K562 (cell line): Measurements from ENCODE around the gene MYCL. TPM values are rescaled to one million over a fixed set of nuclear protein-coding genes. Genes with fewer than 3 reads are reported as not detected.

ENCODE experiments used
- ATAC-seq: fragments of 200-7000 bp; cut with Tn5 transposase; 3 replicates; pipeline ENCODE4 v1.9.1; 2020; ENCODE audit warnings: moderate library complexity
- BruUV-seq: library from RNA; stranded (reverse); fragments of 400-500 nt; replicated peaks from 2 replicates; lab custom pipeline; 2021; lab: Mats Ljungman, UMichigan
- CTCF ChIA-PET: fragments of 300-600 bp; formaldehyde crosslinking; extraction: SDS; loops from one replicate; lab custom pipeline; 2021; ENCODE audit warnings: low intra/inter-chr PET ratio; lab: Yijun Ruan, JAX
- POLR2A ChIA-PET: fragments of 300-600, 350-650 bp; sonication (Branson Sonifier 250); formaldehyde crosslinking; extraction: SDS; loops from one replicate; lab custom pipeline; 2021; ENCODE audit warnings: antibody characterized with exemption, inconsistent platforms; lab: Yijun Ruan, JAX
- DNase-seq, 4 experiments: peaks; one replicate each; pipeline versions ENCODE4 v3.0.0 to v3.0.0-alpha.2; 2011 to 2018; ENCODE audit warnings: low spot score in 3 of 4, mixed read lengths in 3 of 4; ENCODE audit errors: extremely low read depth in 1 of 4
- FAIRE-seq: peaks from 2 replicates; lab custom pipeline; 2011; peaks lifted over from hg19 to GRCh38; lab: Jason Lieb, UNC
- H2AFZ ChIP-seq: 2 replicates; pipeline ENCODE4 v1.6.0; 2011; ENCODE audit warnings: low read depth, low read length, control low read depth, inconsistent platforms
- H3K27ac ChIP-seq: fragments of 200-600 bp; 3 replicates; pipeline ENCODE4 v1.8.0; 2011; ENCODE audit warnings: low read depth, mild to moderate bottlenecking, control low read depth, inconsistent platforms, low read length, moderate library complexity, mixed read lengths; ENCODE audit errors: extremely low read depth
- H3K27me3 ChIP-seq, 2 experiments: fragments of 300-600 bp in 1 of 2; 2 replicates in 1 of 2; 3 replicates in 1 of 2; pipeline versions ENCODE4 v1.6.0 to v1.8.0; 2011; ENCODE audit warnings: inconsistent platforms in 2 of 2, low read length in 2 of 2, mild to moderate bottlenecking in 1 of 2, mixed read lengths in 1 of 2, moderate library complexity in 1 of 2; ENCODE audit not compliant: control insufficient read depth in 2 of 2, insufficient read depth in 2 of 2
- H3K36me3 ChIP-seq: fragments of 300-600 bp; 3 replicates; pipeline ENCODE4 v1.8.0; 2011; ENCODE audit warnings: mild to moderate bottlenecking, low read length, inconsistent platforms; ENCODE audit not compliant: control insufficient read depth, insufficient read depth
- H3K4me1 ChIP-seq, 2 experiments: fragments of 200-600 bp in 1 of 2; replicated peaks in 1 of 2; 2 replicates in 1 of 2; 3 replicates in 1 of 2; pipeline versions ENCODE4 v1.5.1 to v1.8.0; 2011; ENCODE audit warnings: inconsistent platforms in 2 of 2, low read length in 2 of 2, mild to moderate bottlenecking in 1 of 2, mixed read lengths in 1 of 2, moderate library complexity in 1 of 2; ENCODE audit not compliant: control insufficient read depth in 2 of 2, insufficient read depth in 2 of 2
- H3K4me2 ChIP-seq: 2 replicates; pipeline ENCODE4 v1.6.1; 2011; ENCODE audit warnings: low read length, control low read depth, inconsistent platforms, mixed read lengths; ENCODE audit not compliant: insufficient read depth
- H3K4me3 ChIP-seq: fragments of 200-600 bp; sonication (generic), shearing (Covaris generic); 2 replicates; pipeline ENCODE4 v1.5.1; 2016; ENCODE audit warnings: control low read depth, inconsistent platforms
- H3K79me2 ChIP-seq: fragments of 200-600 bp; 3 replicates; pipeline ENCODE4 v1.8.0; 2011; ENCODE audit warnings: low read length, inconsistent platforms; ENCODE audit not compliant: control insufficient read depth, insufficient read depth
- H3K9ac ChIP-seq, 2 experiments: 2 replicates each; pipeline versions ENCODE4 v1.6.0 to v1.6.1; 2011; ENCODE audit warnings: low read depth in 2 of 2, low read length in 2 of 2, control low read depth in 1 of 2, inconsistent platforms in 1 of 2, mild to moderate bottlenecking in 1 of 2, mixed read lengths in 1 of 2; ENCODE audit not compliant: insufficient read depth in 1 of 2
- H3K9me1 ChIP-seq: one replicate; pipeline ENCODE4 v1.6.0; 2011; ENCODE audit warnings: inconsistent platforms, mild to moderate bottlenecking, low read length, moderate library complexity; ENCODE audit not compliant: control insufficient read depth, insufficient read depth
- H3K9me3 ChIP-seq: replicated peaks from 2 replicates; pipeline ENCODE4 v1.5.1; 2011; ENCODE audit warnings: low read depth, low read length, inconsistent platforms; ENCODE audit not compliant: control insufficient read depth, insufficient read depth
- H4K20me1 ChIP-seq: replicated peaks from 2 replicates; pipeline ENCODE4 v1.6.1; 2011; ENCODE audit warnings: low read length, inconsistent platforms, mixed read lengths; ENCODE audit not compliant: control insufficient read depth, insufficient read depth
- KDM4B ChIP-seq, 2 experiments: fragments of 450-650 bp in 1 of 2; sonication (generic) in 1 of 2; IDR thresholded peaks; 2 replicates each; pipeline ENCODE4 v1.6.1; 2016 to 2017; ENCODE audit warnings: borderline replicate concordance in 2 of 2, antibody characterized with exemption in 1 of 2, low read depth in 1 of 2, mild to moderate bottlenecking in 1 of 2
- KLF16 ChIP-seq: IDR thresholded peaks from 2 replicates; pipeline ENCODE4 v1.6.1; 2016; ENCODE audit warnings: antibody characterized with exemption
- NFE2 ChIP-seq: IDR thresholded peaks from 2 replicates; pipeline ENCODE4 v1.6.1; 2014; ENCODE audit warnings: antibody characterized with exemption, low read depth
- PHB2 ChIP-seq: fragments of 450-650 bp; IDR thresholded peaks from 2 replicates; pipeline ENCODE4 v1.6.1; 2017; ENCODE audit warnings: low read depth
- RBM17 ChIP-seq: fragments of 200-400 bp; formaldehyde crosslinking; IDR thresholded peaks from 2 replicates; pipeline ENCODE4 v1.6.1; 2017; ENCODE audit warnings: low read depth, mild to moderate bottlenecking, low read length, borderline replicate concordance
- RFX1 ChIP-seq: fragments of 450-650 bp; IDR thresholded peaks from 2 replicates; pipeline ENCODE4 v1.6.1; 2016; ENCODE audit warnings: mild to moderate bottlenecking, moderate library complexity
- TAF15 ChIP-seq: fragments of 200-400 bp; formaldehyde crosslinking; IDR thresholded peaks from 2 replicates; pipeline ENCODE4 v1.6.1; 2017; ENCODE audit warnings: mild to moderate bottlenecking, low read depth, low read length, moderate library complexity
- ZNF175 ChIP-seq: fragments of 200-800 bp; sonication (Bioruptor generic); IDR thresholded peaks from 2 replicates; pipeline ENCODE4 v1.6.1; 2016; ENCODE audit warnings: low read depth, mild to moderate bottlenecking, missing genetic modification characterization, missing compliant biosample characterization
- ZNF197 ChIP-seq: fragments of 200-800 bp; sonication (Bioruptor generic); IDR thresholded peaks from 2 replicates; pipeline ENCODE4 v1.6.1; 2016; ENCODE audit warnings: low read depth, missing genetic modification characterization, missing compliant biosample characterization
- ZNF3 ChIP-seq: fragments of 250-450 bp; sonication (Bioruptor Pico); IDR thresholded peaks from 2 replicates; pipeline ENCODE4 v1.5.0; 2021; ENCODE audit warnings: mild to moderate bottlenecking, moderate library complexity
- WGBS: fragments of 100-300 bp; shearing (Covaris generic); methylation state at CpG from one replicate; pipeline ENCODE4 v1.1.6; 2016; ENCODE audit warnings: low coverage, mixed read lengths; ENCODE audit not compliant: insufficient coverage; ENCODE audit errors: missing lambda C conversion rate; 5-methylcytosine and 5-hydroxymethylcytosine counted together
- in situ Hi-C: fragments of 300-500 bp; cut with MboI; formaldehyde crosslinking; loops from 4 replicates; pipeline ENCODE4 v1.15.0; 2018; ENCODE audit warnings: inconsistent platforms, mixed read lengths
- intact Hi-C: fragments of 100-400 bp; cut with micrococcal nuclease; formaldehyde crosslinking; loops from 2 replicates; pipeline ENCODE4 v1.14.2; 2022
- polyA plus RNA-seq, 8 experiments: library from polyadenylated mRNA; depleted of rRNA in 4 of 8; stranded (reverse) in 5 of 8; unstranded in 3 of 8; fragments of >200 nt; fragmentation: Nextera tagmentation in 2 of 8; fragmentation: Illumina TruSeq in 1 of 8; extraction: Ambion mirVana in 2 of 8; extraction: Trizol in 1 of 8; gene quantifications; 2 replicates each; pipeline versions ENCODE4 v1.2.1 to v1.2.3, GENCODE V29; 2011 to 2014; ENCODE audit warnings: inconsistent platforms in 1 of 8, missing spikeins in 1 of 8
- total RNA-seq, 7 experiments: library from RNA; depleted of rRNA in 6 of 7; stranded (reverse); fragments of >200 nt in 6 of 7; fragmentation: Illumina TruSeq in 2 of 7; extraction: Trizol in 2 of 7; gene quantifications; 2 replicates each; pipeline versions ENCODE4 v1.2.1 to v1.2.3, GENCODE V29; 2011 to 2021; ENCODE audit warnings: low replicate concordance in 1 of 7
- TF ChIP-seq, protein P1 (sequence below): fragments of 450-650 bp; IDR thresholded peaks from 2 replicates; pipeline ENCODE4 v1.7.0; 2016; ENCODE audit warnings: borderline replicate concordance
- TF ChIP-seq, protein P2 (sequence below): fragments of 250-450 bp; sonication (Bioruptor Pico); IDR thresholded peaks from 2 replicates; pipeline ENCODE4 v1.8.0; 2022; ENCODE audit warnings: inconsistent platforms
- TF ChIP-seq, protein P3 (sequence below): sonication (generic); formaldehyde crosslinking; IDR thresholded peaks from 2 replicates; pipeline ENCODE4 v1.8.0; 2022; ENCODE audit warnings: mild to moderate bottlenecking, missing genetic modification reagents
- TF ChIP-seq, protein P4 (sequence below): sonication (generic); formaldehyde crosslinking; IDR thresholded peaks from 2 replicates; pipeline ENCODE4 v1.8.0; 2022; ENCODE audit warnings: missing genetic modification reagents, mild to moderate bottlenecking, moderate library complexity, borderline replicate concordance

MYCL gene
- total and polyA plus RNA-seq, 9 of the 15 experiments (the other 6 are each of a cell fraction or from before 2014, with no cell fraction given), result 3.5 to 22.0 (median 12.8) TPM

DNA sequence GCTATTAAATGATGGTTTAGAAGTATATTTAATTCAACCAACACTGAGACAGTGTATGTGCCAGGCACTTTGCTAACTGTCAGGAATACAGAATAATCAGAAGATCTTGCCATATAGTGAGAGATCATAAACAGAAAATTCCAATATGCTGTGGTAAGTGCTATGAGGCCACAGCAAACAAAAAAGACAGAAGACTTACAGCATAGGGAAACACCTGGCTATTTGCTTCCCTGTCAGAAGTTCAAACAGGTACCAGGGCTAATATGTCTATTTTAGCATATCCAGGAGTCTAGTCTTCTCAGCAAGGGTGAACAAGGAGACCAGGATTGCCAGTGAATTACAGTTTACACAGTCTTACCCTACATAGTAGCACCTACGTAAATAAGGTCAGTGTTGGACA, 48.8 kb downstream of the MYCL start (continued):
- TF ChIP-seq, protein P1, sequence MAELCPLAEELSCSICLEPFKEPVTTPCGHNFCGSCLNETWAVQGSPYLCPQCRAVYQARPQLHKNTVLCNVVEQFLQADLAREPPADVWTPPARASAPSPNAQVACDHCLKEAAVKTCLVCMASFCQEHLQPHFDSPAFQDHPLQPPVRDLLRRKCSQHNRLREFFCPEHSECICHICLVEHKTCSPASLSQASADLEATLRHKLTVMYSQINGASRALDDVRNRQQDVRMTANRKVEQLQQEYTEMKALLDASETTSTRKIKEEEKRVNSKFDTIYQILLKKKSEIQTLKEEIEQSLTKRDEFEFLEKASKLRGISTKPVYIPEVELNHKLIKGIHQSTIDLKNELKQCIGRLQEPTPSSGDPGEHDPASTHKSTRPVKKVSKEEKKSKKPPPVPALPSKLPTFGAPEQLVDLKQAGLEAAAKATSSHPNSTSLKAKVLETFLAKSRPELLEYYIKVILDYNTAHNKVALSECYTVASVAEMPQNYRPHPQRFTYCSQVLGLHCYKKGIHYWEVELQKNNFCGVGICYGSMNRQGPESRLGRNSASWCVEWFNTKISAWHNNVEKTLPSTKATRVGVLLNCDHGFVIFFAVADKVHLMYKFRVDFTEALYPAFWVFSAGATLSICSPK, result no peak
- TF ChIP-seq KLF16 (no peak), PHB2 (no peak), TAF15 (no peak)

DNA sequence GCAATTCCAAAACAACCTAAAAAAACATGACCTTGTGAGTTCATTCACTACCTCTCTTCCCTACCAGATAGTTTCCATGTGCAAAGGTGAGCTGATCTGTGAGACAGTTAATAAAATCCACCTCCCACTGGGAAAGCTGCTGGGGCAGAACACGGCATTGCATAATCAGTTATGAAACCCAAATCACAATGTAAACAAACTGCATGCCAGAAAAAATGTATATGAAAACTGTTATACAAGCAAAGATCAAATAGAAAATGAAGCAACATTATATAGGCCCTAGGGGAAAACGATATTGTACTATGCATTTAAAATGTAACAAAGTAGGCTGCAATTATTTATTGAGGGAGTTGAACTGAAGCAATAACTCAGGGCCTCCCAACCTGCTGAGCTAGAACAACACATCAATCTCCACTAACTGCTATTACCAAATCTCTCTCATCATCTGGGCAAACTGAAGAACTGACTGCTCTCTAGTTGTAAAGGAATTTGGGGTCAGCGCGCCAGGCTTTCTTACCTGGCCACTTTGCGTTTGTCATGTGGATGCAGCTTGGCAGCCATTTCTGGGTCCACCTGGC, 49.4 kb downstream of the MYCL start:
- DNase-seq, result no peak
- Histone ChIP-seq H3K27ac (no peak overlapping the region), H4K20me1 (peaks cover 7% of the 10 kb centered on the region; the same call in 1 of the 2 replicates), H3K9me3 (no peaks in the 10 kb centered on the region), H3K9ac (no peak overlapping the region), H3K9me1 (no peaks in the 10 kb centered on the region), H3K27me3 (no peaks in the 10 kb centered on the region), H3K79me2 (peaks cover 75% of the 10 kb centered on the region), H2AFZ (no peak overlapping the region), H3K4me3 (no peak overlapping the region), H3K36me3 (peaks cover 92% of the 10 kb centered on the region), H3K4me2 (no peak overlapping the region), H3K4me1 (peaks cover 0 to 5% of the 10 kb centered on the region in 2 experiments; a peak in 2 of 5 replicates)
- FAIRE-seq, result no peak
- WGBS, result 73% methylated on average over 5 of the region's 5 CpGs
- ATAC-seq, result no peak
- in situ Hi-C loops, result no loop called here
- ChIA-PET CTCF (no interaction called here), POLR2A (interaction anchor here (0.6 to 1.8 kb wide), 4 partner anchors 10 to 127 kb away, joined by 3 to 4 read pairs (median 4); no protein-coding TSS in a partner anchor)
- intact Hi-C loops, result no loop called here
- no TSS peak for BruUV-seq
- TF ChIP-seq RBM17 (no peak), ZNF175 (CRISPR knock-in tag) (no peak), ZNF3 (CRISPR knock-in tag) (no peak), ZNF197 (CRISPR knock-in tag) (no peak), KDM4B (IDR thresholded peaks at IDR 0.05; ENCODE audit: borderline replicate concordance in 2 of 2, low read depth in 1 of 2) (no peak), RFX1 (no peak), NFE2 (no peak)
- TF ChIP-seq, protein P2, sequence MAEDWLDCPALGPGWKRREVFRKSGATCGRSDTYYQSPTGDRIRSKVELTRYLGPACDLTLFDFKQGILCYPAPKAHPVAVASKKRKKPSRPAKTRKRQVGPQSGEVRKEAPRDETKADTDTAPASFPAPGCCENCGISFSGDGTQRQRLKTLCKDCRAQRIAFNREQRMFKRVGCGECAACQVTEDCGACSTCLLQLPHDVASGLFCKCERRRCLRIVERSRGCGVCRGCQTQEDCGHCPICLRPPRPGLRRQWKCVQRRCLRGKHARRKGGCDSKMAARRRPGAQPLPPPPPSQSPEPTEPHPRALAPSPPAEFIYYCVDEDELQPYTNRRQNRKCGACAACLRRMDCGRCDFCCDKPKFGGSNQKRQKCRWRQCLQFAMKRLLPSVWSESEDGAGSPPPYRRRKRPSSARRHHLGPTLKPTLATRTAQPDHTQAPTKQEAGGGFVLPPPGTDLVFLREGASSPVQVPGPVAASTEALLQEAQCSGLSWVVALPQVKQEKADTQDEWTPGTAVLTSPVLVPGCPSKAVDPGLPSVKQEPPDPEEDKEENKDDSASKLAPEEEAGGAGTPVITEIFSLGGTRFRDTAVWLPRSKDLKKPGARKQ (CRISPR knock-in tag), result no peak
- TF ChIP-seq, protein P3, sequence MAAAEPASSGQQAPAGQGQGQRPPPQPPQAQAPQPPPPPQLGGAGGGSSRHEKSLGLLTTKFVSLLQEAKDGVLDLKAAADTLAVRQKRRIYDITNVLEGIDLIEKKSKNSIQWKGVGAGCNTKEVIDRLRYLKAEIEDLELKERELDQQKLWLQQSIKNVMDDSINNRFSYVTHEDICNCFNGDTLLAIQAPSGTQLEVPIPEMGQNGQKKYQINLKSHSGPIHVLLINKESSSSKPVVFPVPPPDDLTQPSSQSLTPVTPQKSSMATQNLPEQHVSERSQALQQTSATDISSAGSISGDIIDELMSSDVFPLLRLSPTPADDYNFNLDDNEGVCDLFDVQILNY (CRISPR knock-in tag), result no peak
- TF ChIP-seq, protein P4, sequence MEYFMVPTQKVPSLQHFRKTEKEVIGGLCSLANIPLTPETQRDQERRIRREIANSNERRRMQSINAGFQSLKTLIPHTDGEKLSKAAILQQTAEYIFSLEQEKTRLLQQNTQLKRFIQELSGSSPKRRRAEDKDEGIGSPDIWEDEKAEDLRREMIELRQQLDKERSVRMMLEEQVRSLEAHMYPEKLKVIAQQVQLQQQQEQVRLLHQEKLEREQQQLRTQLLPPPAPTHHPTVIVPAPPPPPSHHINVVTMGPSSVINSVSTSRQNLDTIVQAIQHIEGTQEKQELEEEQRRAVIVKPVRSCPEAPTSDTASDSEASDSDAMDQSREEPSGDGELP, result no peak
